Activated CD4-positive, alpha-beta T cell treated with anti-CD3 and anti-CD28 coated beads, Interleukin-2, Interleukin-6, amounts not matched to agents 100 ng/mL and 50 ng/mL, durations not matched to agents 16 hours and 8 hours (primary cell): Measurements from ENCODE around the gene CAB39L.
A peak's percentile ranks its signal among the peaks of the same experiment; 100 is the strongest.

Experiments used
- DNase-seq: peaks from one replicate; pipeline ENCODE4 v3.0.0-alpha.2; 2020

CAB39L gene

DNA sequence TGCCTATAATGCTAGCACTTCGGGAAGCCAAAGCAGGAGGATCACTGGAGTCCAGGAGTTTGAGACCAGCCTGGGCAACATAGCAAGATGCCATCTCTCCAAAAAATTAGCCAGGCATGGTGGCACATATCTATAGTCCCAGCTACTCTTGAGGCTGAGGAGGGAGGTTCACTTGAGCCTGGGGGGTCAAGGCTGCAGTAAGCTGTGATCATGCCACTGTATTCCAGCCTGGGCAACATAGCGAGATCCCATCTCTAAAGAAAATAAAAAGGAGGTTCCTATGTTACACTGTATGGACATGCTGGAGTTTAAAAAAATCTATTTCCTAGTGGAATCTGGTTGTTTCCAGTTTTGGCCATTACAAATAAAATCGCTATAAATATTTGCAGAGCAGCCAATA is 2.6 kb downstream of the CAB39L start:
- DNase-seq, result no peak

DNA sequence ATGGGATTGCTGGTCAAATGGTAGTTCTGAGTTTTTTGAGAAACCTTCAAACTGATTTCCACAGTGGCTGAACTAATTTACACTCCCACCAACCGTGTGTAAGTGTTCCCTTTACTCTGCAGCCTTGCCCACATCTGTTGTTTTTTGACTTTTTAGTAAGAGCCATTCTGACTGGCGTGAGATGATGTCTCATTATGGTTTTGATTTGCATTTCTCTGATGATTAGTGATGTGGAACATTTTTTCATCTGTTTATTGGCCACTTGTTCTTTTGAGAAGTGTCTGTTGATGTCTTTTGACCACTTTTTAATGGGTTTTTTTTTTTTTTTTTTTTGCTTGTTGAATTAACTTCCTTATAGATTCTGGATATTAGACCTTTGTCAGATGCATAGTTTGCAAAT is 4.3 kb downstream of the CAB39L start:
- DNase-seq, result no peak

DNA sequence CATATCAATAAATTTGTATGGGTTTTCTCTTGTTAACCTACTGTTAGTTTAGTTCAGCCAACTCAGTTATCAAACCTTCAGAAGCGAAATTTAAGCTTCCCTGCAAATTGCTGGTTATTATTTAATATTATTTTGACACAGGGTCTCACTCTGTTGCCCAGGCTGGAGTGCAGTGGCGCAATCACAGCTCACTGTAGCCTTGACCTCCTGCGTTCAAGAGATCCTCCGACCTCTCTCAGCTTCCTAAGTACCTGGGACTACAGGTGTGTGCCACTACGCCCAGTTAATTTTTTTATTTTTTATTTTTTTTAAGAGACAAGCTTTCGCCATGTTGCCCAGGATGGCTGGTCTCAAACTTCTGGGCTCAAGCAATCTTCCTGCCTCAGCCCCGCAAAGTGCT is 6.2 kb downstream of the CAB39L start:
- no peak for DNase-seq

DNA sequence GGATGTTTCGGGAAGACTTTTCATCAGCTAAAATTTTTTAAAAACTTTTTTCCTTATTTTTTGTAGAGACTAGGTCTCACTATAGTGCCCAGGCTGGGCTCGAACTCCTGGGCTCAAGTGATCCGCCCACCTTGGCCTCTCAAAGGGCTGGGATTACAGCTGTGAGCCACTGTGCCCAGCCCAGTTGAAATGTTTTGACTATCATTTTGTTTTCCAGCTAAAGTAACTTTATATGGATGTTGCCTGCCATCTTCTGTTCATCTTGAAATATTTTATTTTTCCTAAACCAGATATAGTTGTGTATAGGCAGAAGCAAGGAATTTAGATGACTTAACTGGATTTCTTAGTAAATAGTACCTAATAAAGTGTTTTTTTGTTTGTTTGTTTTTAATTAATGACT is 7.0 kb downstream of the CAB39L start:
- no peak for DNase-seq

DNA sequence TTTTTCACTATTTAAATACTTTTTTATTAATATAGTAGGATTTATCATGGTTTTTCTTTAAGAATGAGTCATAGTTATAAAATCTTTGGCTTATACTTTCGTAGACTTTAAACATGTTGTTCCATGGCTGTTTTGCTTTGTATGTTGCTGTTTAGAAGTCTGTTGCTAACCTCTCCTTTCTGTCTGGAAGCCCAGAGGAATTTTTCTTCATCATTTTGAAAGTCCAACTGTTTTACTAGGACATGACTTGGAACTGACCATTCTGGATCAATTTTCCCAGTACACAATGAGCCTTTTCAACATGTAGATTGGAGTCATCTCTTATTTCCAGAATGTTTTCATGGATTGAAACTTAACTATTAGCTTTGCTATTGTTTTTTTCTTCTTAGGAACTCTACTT is 7.9 kb downstream of the CAB39L start:
- no peak for DNase-seq

DNA sequence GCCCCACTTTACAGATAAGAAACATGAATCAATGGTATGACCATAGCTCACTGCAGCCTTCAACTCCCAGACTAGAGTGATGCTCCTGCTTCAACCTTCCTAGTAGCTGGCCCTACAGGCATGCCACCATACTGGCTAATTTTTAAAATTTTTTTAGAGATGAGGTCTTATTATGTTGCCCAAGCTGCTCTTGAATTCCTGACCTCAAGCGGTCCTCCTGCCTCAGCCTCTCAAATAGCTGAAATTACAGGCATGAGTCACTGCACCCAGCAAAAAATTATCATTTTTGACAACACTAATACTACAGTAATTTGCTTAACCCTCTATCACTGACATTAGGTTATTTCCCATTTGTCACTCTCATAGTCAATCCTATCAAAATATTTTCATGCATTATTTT is 14.7 kb downstream of the CAB39L start:
- no peak for DNase-seq

DNA sequence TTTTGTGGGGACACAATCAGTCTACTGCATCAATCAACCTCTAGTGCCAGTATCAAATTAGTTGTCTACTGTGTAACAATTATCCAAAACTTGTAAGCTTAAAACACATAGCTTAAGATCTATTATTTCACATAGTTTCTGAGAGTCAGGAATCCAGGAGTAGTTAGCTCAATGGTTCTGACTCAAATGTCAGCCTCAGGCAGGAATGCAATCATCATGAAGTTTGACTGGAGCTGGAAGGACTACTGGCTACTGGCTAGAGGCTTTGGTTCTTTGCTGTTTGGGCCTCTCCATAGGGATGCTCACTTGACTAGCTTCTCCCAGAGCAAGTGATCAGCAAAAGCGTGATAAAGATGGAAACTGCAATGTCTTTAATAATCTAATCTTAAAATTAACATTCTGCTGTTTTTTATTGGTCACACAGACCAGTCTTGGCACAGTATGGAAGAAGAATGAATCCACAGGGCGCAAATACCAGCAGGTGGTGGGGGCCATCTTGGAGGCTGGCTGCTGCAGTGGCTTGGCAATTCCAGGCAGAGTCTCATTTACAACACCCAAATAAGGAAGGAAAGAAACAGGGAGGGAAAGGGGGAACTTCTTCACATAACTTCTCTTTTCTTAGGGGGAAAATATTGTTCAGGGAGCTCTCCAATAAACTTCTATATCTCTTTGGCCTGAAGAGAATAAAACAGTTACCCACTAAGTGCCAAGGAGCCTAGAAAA is 15.7 kb downstream of the CAB39L start:
- DNase-seq, result no peak

DNA sequence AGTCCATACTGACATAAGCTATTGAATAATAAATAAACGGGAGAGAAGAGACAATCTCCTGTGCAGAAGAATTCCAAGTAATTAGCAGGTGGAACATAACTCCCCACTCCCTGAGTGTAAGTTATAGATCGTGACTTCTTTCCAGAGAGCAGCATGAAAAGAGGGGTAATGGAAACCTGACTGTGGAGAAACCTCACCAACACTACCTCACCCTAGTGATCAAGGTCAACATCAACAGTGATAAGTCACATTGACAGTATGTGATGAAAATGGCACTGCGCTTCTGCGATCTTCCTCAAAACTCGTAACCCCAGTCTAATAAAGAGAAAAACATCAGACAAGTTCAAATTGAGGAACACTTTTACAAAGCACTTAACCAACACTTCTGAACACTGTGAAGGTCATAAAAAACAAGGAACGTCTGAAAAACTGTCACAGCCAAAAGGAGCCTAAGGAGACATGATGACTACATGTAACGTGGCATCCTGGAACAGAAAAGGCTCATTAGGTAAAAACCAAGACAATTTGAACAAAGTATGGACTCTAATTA is 19.8 kb downstream of the CAB39L start:
- DNase-seq, result no peak

DNA sequence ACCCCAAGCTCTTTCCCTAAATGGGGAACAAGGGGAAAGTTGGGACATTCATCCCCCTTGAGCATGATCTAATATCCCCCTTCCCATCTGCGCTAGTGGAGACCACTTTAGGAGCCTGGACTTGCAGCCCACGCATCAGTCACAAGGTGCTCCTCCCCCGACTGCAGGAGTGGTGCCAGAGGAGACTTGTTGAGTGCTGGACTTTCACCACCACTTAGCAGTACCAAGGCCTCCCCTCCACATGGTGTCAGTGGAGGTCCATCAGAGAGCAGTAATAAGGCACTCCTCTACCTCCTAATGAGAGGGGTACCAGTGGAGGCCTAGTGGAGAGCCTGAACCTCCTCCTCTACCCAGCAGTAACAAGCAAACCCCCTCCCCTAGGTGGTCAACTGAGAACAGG is 22.5 kb downstream of the CAB39L start:
- DNase-seq, result peak; percentile 44

DNA sequence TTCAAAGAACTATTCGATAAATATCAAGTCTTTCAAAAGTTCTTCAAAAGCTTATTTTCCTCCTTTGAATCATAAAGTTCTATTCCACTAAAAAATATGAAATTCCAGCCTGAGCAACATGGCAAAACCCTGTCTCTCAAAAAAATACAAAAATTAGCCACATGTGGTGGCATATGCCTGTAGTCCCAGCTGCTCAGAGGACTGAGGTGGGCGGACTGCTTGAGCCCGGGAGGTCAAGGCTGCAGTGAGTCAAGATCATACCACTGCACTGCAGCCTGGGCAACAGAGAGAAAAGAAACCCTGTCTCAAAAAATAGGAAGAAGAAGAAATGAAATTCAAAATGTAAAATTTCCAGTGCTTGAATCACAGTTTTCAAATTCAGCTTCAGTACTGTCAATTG is 24.6 kb downstream of the CAB39L start:
- DNase-seq, result no peak

DNA sequence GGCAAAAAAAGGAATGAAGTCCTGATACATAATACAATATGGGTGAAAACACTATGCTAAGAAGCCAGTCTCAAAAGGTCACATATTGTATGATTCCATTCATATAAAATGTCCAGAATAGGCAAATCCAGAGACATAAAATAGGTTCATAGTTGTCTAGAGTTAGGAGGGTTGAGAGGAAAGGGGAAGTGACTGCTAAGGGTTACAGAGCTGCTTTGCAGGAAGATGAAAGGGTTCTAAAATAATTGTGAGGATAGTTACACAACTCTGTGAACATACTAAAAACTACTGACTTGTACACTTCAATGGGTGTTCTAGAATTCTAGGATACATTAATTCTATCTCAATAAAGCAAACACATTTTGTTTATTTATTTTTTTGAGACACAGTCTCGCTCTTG is 25.7 kb downstream of the CAB39L start:
- DNase-seq, result no peak

DNA sequence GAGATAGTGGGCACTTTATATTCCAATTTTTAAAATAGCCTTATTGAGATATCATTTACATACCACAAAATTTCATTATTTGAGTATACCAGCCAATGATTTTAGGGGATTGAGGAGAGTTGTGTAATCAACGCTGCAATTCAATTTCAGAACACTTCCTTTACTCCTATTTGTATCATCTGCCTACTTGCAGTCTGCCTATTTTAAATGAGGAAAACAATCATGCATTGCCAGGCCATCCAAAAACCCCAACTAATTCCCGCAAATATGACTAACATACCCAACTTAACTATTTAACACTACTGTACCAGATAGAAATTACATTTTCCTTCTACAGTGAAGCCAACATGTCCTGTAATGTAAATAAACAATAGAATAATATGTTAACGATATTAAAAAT is 26.7 kb downstream of the CAB39L start:
- no peak for DNase-seq

DNA sequence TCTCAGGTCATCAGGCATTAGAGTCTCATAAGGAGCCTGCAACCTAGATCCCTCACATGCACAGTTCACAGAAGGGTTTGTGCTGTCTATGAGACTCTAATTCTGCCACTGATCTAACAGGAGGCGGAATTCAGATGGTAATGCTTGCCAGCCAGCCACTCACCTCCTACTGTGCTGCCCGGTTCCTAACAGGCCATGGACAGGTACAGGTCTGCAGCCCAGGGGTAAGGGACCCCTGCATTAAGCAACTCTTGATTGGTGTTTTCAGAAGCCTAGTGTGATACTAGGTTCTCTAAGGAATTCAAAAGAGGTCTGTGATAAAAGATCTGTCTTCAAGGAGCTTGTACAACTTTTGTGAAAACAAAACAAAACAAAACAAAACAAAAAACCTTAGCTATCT is 31.1 kb downstream of the CAB39L start:
- no peak for DNase-seq

DNA sequence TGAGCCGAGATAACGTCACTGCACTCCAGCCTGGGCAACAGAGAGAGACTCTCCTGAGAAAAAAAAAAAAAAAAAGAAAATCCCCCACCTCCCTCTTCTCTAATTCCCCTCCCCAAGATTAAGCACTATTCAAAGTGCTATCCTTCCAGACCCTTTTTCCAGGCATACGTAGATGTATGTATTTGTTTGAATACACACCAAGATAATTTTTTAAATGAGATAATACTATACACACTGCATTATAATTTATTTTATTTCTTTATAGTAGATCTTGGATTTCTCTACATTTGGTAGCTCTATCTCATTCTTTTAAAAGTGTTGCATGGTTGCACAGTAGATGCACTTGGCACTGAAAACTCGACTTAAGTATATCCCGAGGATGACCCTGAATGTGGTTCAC is 32.5 kb downstream of the CAB39L start:
- DNase-seq, result no peak

DNA sequence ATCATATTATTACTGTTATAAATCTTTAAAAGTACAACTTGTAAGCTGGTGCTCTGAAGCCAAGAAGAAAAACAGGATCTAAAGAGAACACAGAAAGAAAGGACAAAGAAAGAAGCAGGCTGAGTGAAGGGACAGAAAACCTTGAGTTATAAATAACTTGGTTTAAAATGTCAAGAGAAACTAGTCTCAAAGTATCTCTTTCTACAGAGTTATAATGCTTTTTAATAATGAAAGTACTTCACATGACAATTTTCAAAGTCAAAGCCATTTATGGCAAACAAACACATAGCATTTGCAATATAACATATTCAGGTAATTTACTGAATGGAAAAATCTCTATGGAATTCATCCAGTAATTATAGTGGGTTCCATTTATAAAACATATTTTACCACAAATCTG is 33.4 kb downstream of the CAB39L start:
- no peak for DNase-seq

DNA sequence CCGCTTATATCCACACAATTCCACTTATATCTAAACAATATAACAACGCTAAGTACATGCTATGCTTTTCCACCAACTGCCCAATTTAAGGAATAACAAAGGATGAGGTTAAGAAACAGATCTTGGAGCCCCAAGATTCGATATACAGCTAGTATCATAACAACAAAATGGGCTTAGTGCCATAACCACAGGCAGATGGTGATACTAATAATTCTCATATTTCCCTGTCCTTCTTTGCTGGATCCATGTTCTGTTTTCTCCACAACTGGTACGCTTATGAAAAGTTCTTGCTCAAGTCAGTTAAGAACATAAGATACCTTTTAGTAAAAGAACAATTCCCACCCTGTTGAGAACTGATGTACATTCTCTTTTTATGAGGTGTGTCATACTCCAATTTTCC is 33.9 kb downstream of the CAB39L start:
- no peak for DNase-seq

DNA sequence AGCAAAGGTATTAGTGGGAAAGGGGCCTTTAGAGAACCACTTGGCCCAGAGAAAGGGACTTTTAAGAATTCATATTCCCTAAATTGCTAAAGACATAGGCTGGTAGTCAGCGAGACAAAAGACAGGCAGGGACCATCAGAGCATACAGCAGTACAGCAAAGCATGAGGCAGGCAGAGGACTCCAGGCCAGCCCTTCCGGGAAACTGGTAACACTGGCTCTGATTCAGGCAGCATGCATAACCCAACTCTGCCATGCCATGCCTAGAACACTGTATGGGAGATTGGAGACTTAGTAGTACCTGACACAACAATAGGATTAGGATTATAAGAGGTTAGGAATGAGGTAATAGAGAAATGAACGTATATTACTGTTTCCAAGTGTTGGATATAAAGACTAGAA is 34.9 kb downstream of the CAB39L start:
- DNase-seq, result no peak

DNA sequence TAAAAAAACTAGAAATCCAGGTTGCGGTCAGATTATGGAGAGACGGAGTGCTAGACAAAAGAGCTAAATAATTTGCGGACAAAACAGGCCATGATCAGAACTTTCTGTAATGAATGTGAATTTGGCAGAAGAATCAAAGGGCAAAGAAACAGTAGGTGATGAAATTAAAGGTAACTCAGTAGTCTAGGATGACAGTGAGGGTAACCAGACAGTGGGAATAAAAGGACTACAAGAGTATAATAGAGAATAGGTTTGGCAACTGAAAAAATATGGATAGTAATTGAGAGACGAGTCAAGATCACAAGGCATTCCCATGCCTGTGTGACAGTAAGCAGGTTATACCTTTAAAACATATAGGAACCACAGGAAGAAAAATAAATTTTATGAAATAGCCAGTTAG is 35.9 kb downstream of the CAB39L start:
- no peak for DNase-seq

DNA sequence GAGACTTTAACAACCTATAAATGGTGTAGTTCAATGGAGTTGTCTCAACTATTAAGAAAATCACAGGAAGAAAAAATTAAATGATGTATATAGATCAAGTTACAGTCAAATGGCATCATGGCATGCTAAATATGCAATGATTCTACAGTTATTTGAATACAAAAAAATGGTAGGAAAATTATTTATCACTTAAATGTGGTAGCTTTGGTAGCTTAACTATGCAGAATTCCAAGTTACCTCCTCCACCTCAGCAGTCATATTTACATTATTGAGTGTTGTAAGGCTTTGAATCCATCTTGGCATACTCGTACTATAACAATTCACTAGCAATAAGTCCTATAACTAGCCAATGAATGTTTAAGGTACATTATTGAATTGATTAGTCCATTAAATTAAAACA is 36.8 kb downstream of the CAB39L start:
- DNase-seq, result no peak

DNA sequence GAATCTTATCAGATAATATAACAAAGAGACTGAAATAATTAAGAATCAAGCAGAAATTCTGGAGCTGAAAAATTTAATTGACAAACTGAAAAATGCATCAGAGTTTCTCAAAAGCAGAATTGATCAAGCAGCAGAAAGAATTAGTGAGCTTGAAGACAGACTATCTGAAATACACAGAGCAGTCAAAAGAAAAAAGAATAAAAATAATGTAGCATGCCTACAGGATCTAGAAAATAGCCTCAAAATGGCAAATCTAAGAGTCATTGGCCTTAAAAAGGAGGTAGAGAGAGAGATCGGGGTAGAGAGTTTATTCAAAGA is 39.2 kb downstream of the CAB39L start:
- DNase-seq, result no peak

DNA sequence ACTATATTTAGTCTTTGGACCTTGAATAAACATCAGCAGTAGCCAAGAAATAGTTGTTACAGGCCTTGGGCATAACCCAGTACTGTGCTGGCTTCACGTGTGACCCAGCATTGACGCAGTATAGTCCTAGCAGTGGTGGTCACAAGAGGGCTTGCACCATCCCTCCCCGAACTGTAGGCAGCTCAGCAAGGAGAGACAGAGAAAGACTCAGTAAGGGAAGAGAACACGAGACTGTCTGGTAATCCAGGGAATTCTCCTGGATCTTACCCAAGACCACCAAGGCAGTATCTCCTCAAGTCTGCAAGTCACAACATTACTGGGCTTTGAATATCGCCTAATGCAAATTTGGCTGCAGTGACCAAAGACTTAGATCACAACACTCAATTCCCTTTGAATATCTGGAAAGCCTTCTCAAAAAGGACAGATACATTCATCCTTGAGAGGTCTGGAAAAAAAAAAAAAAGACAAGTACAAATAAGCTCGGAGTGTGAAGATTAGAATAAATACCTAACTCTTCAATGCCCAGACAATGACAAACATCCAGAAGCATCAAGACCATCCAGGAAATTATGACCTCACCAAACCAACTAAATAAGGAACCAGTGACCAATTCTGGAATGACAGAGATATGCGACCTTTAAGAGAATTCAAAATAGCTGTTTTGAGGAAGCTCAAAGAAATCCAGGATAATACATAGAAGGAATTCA is 39.7 kb downstream of the CAB39L start:
- DNase-seq, result no peak

DNA sequence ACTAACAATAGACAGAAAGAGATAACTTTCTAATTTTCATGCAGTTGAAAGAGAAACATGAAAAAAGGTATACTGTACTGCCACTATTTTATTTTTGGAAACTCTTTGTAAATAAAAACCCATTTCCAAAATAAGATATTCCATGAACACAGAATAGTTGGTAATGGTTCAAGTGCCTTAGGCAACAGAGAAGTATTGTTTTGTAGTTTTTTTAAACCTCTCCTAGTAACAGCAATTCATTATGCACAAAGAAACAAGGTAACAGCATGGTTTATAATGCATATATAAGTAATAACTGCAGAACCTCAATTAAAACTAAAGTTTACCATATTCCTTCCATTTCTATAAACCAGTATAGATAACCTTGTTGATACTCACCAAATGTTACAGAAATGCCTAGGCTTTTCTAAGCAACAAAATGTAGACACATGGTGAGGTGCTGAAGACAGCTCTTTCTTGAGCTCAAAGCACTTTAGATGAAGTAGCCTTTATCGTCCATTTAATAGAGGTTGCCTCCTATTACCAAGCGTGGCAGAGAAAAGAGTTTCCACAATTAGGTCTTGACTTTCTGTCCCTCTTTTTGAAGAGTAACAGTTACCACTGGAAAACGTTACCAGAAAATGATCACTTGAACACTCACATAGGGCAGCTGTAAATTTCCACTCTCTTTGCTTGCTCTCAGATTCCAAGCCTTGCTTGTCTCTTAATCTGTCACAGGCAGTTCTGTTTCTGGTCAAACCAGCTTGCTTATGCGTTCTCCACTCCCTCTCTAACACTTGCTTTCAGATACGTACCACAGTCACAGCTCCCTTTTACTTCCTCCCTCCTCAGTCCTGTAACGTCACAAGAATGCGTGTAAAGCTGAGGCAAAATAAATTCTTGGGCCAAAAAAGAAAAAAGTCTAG is 42.9 kb downstream of the CAB39L start:
- no peak for DNase-seq

DNA sequence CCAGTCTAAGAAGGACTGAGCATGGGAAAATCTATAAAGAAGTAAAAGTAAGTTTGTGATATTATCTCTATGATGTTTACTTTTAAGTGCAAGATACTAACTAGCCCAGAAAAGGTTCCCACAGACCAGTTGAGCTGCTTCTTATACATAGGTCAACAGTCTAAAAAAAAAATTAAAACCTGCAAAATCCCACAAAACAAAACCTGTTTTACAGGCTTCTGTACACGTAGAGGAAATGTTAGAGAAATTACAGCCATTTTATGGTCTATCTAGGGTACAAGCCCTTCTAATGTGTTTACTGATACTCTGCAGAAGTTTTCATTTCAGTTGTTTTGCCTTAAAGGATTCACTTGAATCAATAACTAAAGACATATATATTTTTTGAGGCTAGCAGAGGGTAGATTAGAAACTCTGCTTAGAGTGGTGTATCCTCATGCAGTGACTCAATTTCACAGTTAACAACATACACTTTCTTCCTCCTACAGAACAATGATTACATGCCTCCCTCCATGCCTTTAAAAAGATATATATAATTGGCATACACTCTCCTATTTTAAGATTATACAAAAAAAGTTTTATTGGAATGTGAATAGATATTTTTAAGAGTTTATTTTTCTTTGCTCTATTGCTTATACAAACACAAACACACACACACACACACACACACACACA is 43.9 kb downstream of the CAB39L start:
- no peak for DNase-seq
